Measurements from ENCODE around the gene PPP6R1.

- TF ChIP-seq CTCF (conservative IDR thresholded peaks at IDR 0.05) (no peak), EZH2 (IDR thresholded peaks at IDR 0.05; ENCODE audit: low read depth) (no peak)
Measured at GRCh38 chr19:55230780-55231179, 28.0 kb downstream of the PPP6R1 start.
